ENCODE data around the gene EEF1G.
A peak's percentile ranks its signal among the peaks of the same experiment; 100 is the strongest.
"Not testable (repeated sequence)": the region's sequence is repeated elsewhere in the genome, so short reads cannot be mapped to it uniquely, and the experiment has no call there.

EEF1G gene

DNA sequence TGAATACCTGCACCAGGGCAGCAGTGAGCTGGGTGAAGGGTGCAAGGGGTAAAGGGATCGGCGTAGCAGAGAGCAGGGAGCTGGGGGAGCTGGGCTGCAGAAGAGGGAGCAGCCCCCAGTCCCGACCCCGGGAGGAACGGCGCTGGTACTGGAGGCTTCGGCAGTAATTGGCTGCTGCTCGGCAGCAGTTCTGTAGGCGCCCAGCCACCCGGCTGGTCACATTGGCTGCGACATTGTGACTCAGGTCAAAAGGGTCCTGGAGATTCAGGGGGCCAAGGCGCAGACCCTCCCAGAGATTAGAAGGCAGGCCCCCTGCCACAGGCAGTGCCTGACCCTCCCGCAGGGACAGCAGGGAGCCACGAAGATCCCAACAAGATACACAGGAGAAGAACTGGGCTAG, 2.1 kb upstream of the EEF1G start:
- DNase-seq = no peak

DNA sequence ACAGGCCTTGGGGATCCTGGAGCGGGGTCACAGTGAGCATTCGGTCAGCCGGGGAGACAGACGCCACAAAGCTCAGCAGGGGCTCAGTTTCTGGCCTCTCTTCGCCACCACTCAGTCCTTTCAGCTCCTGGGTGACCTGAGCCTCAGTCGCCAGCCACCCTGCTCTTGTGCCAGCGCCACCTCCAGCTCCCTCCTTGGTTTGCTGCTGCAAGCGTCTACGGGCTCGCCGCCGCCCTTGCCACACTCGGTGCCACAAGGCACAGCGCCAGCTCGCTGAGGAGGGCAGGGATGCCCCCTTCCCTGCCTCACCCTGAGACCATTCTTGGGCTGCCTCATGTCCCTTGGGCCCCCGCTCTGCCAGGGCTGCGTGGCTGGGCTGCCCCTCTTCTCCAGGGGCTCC, 1.5 kb upstream of the EEF1G start:
- no peak for DNase-seq

DNA sequence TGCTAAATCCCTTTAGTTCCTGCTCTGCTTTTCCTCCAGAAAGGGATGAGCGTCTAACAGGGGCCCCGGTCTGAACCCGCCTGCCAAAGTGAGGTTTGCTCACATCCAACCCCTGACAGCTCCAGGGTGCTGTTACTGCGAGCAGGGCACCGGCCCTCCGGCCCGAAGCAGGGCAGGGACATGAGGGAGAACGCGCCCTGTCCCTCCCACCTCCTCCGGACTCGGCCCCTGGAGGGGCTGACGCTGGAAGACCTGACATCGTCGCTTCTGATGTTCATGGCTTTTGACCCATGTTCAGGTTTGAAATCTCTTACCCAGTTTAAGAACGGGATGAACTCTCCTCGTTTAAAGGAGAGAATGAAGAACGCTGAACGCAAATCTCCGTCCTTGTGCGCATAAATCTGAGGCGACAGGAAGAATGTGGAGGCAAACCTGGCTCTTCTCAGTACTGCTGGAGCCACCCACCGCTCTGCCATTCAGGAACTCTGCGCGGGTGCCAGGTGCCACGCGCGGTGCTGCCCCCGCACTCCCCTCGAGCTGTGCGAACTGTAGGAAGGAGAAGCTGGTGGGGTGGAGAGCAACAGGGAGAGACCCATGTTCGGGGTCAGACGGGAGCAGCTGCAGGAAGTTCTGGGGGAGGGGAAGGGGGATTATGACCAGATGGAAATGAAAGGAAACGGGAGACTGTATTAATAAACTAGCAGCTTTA, 826 bp upstream of the EEF1G start:
- no peak for DNase-seq

DNA sequence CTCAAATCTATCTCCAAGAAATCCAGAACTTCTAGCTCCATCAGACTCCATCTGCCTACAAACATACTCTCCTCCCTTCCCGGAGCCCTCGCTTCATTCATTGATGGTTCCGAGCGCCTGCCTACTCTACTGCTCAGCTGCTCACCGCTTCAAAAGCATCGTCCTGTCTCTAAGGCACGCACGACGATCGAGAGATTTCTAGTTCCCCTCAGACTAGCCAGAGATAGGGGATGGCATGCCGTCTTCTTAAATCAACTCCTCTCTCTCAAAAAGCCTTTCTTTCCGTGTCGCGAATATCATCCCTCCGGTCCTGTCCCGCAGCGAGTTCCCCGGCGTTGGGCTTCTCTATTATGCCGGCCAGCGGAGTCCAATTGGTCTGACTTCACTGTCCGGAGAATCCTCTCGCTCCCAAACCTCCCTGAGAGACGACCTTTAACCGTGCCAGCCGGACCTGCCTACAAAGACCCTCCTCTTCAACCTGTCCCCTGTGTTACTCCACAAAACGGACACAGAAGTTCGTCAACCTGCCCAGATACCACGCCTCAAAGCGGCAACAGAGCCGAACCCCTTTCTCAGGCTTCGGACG, 592 bp downstream of the EEF1G start:
- DNase-seq = peak; percentile 23

DNA sequence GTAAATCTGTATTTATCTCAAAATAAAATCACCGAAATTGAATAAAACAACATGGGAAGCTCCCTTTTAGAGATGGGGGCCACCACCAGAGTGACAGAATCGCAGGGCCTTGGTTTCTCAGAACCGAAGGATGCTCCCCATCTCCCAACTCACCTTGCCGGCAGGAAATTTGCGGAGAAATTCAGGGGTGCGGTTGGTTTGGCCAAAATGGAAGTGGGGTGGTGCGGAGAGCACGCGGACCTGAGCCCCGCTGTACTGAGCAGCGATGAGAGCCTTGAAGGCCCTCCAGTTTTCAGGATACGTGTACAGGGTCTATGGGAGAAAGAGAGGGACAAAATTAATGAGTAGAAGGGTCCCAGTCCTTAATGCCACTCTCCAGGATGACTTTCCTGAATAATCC, 1.3 kb downstream of the EEF1G start:
- no peak for DNase-seq

DNA sequence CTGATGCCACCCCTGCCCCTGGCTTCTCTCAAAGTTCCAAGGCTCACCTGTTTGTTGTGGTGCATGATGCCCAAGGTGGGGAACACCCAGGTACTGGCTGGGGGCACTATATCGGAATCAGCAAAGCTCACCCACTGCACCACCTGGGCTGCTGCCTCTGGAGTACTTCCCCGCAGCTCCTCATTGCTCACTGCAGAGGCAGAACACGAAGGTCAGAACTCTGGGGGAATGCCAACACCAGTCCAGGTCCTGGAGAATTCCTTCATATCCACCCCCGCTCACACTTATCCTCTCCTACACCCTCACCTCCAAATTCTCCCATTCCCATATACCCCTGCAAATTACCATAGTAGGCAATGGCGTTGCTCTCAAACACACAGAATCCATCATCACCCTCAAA, 2.2 kb downstream of the EEF1G start:
- not testable (repeated sequence) for DNase-seq

DNA sequence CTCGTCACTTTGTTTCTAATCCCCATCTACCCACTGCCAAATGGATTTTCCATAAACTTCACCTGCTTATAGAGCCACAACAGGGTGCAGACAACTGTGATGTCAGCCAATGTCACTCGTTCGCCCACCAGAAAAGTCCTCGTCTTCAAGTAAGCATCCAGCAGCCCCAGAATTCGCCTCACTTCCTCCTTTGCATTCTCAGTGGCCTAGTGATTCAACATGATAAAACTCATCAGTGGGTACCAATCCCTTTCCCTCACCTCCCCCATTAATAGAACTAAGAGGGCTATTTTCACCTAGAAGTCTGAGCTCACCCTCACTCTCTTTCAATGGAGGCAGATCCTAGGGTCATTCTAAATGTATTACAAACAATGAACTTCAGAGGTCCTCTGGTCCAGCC, 2.8 kb downstream of the EEF1G start:
- DNase-seq = not testable (repeated sequence)

DNA sequence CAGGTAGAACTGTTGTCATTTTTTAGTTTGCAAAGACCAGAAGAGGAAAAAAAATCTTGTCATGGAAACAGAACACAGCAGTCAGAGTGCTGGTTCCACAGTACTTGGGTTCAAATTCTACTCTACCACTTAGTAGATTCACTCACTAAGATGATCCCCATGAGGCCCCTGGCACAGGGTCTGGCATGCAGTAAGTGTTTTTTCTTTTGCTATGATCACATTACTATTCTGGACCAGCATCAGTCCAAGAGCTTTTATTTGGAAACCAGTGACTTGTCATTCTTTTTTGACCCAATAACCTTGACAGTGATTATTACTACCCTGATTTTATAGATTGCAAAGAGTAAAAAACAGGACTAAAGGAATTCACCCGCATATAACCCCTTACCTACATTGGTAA, 4.1 kb downstream of the EEF1G start:
- no peak for DNase-seq

DNA sequence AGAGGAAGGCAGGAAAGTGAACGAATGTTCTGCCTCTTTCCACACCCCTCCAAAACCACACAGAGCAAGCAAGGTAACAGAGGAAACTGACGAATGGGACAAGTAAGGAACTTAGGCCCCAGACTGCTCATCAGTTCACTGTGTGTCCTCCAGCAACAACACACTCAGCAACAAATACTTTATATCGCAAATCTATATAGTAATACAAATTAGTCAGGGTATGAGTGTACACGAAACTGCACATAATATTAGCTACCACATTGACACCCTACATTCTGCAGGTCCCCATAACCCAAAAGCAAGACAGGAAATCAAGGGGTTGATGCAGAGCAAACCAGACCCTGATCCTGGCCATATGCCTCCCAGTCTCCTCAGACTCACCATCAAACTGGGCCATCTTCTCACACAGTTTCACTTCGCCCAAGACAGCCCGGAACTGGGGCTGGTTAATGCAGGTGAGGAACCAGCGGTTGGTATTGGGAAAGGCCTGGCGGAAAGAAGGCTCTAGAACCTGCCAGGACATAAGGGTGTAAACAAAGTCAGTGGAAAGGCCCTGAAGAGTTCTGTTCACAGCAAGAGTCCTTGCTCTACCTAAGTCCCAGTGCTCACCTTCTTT, 6.6 kb downstream of the EEF1G start:
- no peak for DNase-seq

DNA sequence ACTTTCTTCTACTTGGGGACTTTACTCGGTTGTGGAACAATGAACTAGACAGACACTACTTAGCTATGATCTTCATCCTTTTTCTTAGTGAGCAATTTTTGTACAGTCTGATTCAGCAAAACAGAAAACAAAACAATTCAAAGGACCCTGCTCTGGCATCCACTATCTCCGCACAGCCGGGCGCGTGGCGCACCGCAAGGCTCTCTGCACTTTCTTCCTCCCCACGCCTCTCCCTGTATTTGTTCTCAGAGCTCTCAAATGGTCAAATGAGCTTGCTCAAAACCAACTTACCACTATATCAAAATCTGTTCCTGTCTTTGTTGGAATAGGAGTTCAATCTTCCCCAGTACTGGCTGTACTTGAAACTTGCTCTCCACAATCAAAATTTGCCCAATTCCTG, 7.4 kb downstream of the EEF1G start:
- DNase-seq = no peak

DNA sequence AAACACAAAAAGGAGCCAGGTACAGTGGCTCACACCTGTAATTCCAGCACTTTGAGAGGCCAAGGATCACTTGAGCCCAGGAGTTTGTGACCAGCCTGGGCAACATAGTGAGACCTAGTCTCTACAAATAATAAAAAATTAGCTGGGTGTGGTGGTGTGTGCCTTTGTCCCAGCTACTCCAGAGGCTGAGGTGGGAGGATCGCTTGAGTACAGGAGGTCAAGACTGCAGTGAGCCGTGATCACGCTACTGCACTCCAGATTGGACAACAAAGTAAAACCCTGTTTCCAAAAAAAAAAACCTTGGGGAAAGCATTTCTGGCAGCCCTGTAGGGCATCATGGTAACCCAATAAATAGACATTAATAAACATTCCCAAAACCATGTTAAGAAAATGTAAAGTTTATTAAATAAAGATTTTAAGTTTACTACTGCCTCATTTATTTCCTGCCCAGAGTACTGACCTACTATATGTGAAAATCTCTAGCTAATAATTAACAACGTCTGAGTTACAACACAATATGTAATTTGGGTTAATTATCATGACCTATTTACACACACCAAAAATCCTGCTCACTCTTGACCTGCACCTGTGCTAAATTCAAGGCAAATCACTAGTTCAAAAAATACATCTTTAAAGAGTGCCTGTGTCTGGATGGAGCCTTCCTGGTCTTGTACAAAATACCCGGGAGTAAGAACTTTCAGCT, 8.4 kb downstream of the EEF1G start:
- no peak for DNase-seq

DNA sequence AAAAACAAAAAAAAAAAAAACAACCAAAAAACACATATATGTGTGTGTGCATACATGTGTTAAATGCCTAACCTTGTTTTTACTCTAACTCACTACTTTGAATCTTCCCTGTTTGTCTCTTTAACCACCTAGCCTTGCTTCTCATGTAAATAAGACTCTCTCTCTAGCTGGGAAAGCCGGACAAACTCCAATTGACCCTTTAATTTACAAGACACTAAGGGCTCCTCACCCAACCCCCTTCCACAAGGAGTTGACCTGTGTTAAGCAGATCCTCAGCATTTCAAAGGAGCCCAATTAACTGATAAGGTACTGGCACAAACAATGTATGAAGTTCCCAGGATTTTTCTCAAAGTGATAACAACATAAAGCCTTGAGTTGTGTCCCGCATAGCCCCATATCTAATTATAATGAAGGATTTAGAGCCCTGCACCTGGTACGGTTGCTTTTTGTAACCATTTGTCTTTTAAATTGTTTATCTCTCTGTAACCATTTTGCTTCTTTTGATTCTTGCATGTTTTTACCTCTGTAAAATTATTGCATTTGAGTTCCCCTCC, 11.9 kb downstream of the EEF1G start:
- not testable (repeated sequence) for DNase-seq

DNA sequence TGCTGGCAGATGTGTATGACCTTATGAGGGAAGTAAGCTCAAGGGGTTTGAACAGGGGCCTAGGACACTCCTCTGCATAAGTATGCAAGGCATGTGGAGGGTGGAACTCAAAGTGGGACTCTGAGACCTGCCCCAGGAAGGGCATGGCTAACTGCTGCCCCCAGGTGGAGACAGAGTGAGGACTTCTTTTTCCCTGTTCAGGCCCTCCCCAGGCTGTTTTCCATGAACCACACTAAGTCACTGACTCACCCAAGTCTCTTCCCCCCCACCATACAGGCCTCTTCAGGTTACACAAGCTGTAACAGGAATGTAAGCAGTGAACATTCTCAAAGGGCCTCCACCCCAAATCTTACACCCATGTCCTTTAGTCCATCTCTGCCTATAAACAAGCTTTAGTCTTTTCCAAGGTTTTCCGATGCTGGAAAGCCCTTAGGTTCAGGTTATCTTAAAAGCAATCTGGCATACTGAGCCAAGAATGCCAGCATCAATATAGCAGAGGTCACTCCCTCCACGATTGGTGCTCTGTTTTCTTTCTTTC, 13.1 kb downstream of the EEF1G start:
- DNase-seq = peak; percentile 74

DNA sequence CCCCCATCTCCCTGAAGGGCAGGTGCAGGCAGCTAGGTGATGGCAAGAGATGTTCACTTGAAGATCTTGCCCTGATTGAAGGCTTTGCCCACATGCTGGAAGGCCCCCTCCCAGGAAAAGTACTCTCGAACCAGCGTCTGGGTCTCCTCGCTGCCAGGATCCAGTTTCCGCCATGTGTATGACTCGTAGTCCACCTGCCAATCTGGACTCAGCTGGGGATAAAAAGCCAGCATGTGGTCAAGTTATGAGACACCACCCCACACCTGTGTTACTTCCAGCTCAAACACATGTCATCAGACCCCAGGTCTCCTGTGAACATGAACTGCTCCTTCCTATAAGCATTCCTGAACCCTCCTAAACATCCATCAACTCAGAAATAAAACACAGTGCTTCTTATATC, 14.1 kb downstream of the EEF1G start:
- DNase-seq = not testable (repeated sequence)

DNA sequence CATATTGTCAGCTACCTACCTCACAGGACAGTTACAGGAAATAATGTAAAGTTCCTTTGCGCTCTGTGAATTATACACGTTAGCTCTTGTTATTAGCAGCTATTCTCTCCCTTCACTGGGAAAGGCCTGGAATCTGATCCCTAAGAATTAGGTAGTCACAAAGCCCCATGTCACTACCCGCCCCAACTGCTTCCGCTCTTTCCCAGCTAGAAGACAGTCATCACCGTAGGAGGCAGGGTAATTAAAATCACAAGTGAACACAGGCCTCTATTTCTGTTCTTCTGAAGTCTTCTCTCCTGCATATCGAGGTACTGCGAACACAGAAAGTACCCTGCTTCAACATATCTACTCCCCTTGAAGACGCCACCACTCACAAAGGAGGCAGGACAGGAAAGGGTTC, 14.5 kb downstream of the EEF1G start:
- no peak for DNase-seq

DNA sequence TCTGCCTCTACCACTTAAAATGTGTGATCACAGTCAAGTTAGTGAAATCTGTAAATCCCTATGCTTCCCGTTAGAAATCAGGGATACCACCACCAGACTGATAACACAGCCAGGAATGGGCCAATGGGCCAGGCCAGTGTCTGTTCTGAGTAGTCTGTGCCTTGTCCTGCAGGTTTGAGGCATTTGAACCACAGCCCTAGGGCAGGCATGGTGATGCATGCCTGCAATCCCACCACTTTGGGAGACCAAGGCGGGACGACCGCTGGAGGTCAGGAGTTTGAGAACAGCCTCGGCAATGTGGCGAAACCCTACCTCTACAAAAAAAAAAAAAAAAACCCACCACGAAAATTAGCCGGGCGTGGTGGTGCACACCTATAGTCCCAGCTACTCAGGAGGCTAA, 15.0 kb downstream of the EEF1G start:
- no peak for DNase-seq

DNA sequence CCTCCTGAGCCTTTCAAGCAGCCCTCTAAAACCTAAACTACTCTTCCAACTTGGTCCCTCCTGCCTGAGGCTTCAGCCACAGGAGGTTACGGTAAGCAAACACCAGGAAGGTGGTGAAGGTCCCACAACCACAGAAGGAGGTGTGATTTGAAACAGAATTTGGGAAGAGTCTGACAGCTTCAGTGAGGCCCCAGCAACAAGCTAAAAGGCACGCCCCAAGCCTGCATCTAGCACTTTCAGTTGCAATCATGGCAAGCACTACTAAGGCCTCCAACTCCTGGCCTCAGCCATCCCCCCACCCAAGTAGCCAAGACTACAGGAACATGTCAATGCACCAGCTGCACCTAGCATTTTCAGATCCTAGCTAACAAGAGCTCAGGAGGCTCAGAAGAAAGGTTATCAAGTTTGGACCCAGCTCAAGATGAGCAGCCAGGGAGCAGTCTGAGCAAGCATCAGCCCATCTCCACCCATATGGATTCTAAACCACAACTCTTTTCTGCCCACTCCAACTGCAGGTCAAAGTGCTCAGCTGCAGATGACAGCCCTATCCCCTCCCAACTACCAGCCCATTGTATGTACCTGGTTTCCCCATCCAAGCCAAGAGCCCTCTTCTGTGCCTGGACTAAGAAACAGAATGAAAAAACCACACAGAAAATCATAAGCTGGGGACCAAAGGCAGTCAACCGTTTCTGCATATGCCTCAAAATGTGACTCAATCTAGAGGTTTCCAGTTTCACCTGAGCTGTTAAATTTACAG, 16.6 kb downstream of the EEF1G start:
- peak; percentile 41 for DNase-seq

DNA sequence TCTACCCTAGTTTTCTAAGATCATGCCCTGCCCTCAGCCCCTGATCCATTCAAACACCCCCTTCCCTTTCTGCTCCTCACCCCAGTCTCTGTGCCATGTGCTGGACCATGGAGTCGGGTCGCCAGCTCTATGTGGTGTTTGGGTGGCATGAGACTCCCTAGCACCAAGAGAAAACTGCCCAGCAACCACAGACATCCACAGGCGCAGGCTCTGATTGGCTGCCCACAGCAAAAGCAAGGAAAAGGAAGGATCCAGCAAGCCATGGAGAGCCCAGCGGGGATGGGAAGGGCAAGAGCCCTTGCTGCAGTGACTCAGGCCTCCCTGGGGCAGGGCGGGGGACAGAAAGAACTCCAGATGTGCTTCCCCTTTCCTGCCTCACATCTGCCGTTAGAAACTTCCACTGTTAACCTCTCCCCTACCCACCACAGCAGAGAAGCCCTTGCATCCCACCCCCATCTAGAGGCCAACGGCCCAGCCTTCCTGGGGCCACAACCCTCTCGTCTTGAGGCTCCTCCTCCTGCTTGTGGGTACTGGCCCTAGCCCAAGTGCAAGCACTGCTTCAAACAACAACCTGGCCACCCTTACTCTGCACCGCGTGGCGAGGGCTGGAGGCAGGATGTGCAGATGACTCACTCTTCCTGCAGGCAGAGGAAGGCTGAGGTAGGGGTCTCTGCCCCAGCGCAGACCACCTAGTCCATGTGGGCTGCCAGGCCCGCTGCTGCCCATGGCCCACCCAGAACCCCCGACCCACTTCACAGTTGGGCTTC, 17.4 kb downstream of the EEF1G start:
- DNase-seq = peak; percentile 75

DNA sequence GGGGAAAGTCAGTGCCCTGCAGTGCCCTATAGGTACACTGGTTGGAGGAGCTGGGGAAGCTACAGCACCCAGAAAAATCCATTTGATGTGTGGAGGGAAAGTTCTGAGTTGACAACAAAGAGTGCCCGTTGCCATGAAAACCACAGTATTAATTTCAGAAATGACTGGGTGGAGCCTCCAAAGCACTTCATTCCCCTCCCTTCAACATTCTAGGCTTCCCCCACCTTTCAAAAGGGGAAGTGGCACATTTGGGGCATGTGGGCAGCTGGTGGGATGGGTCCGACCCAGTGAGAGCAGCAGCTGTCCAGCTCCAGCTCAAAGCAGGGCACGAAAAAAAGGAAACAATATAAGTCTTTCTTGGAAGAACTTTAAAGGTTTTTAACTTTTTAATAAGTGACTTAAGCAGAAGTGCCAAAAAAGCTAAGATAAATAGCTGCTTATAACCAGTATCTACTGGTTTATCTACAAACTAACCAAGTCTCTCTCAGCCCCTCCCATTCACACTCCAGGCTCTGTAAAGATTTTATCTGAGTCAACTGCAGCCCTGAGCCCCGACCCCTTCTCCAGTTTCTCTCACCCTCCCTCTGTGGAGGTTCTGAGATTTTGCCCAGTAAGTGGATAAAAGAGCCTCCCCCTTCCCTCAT, 18.1 kb downstream of the EEF1G start:
- peak; percentile 53 for DNase-seq

DNA sequence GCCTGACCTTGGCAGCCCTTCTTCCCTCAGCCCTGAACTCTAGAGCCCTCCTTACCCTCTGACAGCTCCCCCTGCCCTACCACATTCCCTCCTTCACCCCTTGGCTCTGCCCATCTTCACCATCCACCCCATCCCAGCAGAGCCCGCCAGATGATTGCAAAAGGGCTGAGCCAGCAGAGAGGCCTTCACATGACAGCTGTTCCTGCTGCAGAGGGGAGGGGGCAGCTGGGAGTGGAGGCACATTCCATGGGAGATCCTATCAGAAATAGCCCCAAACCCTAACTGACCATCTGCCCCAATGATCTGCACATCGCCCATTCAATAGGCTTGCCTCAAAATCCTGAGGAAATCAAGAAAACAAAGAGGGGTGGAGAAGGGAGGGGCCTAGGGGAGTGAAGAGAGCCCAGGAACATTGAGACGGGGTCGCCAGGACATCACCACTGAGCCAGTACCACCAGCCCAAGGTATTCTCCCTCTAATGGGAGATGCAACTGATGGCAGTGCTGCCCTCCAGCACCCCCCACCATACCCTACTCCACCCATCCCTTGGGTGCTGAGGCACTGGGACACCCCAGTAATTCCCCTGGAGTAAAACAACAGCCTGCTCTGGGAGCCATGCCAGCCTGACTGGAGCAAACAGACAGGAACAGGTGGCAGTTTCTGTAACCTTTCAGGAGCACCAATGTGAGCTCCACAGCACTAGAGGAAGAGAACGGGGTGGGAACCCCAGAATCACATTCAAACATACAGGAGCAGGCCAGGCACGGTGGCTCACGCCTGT, 19.1 kb downstream of the EEF1G start:
- DNase-seq = no peak
